ENCODE data around the gene PDGFB. TPM values are rescaled to one million over a fixed set of nuclear protein-coding genes. Genes with fewer than 3 reads are reported as not detected.

Gene PDGFB
- total and polyA plus RNA-seq, 9 of the 15 experiments (the other 6 are each of a cell fraction or from before 2014, with no cell fraction given): 0.07 to 4.0 (median 0.48) TPM; not detected in 1

GRCh38 chr22:39179401-39179827 lies 65.4 kb downstream of the PDGFB start:
- TF ChIP-seq KAT8 (IDR thresholded peaks at IDR 0.05; ENCODE audit: low read depth) (no peak), GATA2 (CRISPR knock-in tag; IDR thresholded peaks at IDR 0.05) (no peak), ZFX (CRISPR knock-in tag; IDR thresholded peaks at IDR 0.05) (peak; percentile 59), POLR2AphosphoS2 (IDR thresholded peaks at IDR 0.05; ENCODE audit: low read length) (no peak), RAD21 (CRISPR knock-in tag; conservative IDR thresholded peaks at IDR 0.05 in 1 of 2, IDR thresholded peaks at IDR 0.05 in 1 of 2) (no peak), SRSF9 (IDR thresholded peaks at IDR 0.05; ENCODE audit: borderline replicate concordance, low read depth, low read length) (no peak), IRF9 (tag; IDR thresholded peaks at IDR 0.05) (no peak), ESRRA (IDR thresholded peaks at IDR 0.05; ENCODE audit: borderline replicate concordance, low read depth) (0 out of 2 replicates have a peak, but pooled peaks have one; percentile 19), ELF2 (CRISPR knock-in tag; IDR thresholded peaks at IDR 0.05) (no peak), ZNF778 (CRISPR knock-in tag; IDR thresholded peaks at IDR 0.05) (no peak), CTCF (IDR thresholded peaks at IDR 0.05 in 2 of 3, conservative IDR thresholded peaks at IDR 0.05 in 1 of 3; ENCODE audit: insufficient read depth in 2 of 3, low read depth in 1 of 3, low read length in 3 of 3) (no peak)
- H3K9me1 ChIP-seq (ENCODE audit: control insufficient read depth, insufficient read depth, low read length): no peaks in the 10 kb centered on the region
- WGBS (ENCODE audit: insufficient coverage, low coverage, missing lambda C conversion rate): 42% methylated on average over 4 of the region's 6 CpGs
- POLR2A ChIA-PET: interaction anchor here (0.6 to 1.7 kb wide), 5 partner anchors 13 to 344 kb away, joined by 3 to 12 read pairs (median 5); partner anchors contain the start of gene RPL3
- peaks cover 12 to 36% of the 10 kb centered on the region in 2 experiments; a peak in 4 of 5 replicates for H3K4me1 ChIP-seq (replicated peaks in 1 of 2; ENCODE audit: control insufficient read depth in 2 of 2, insufficient read depth in 2 of 2, low read length in 2 of 2)
- no peaks in the 10 kb centered on the region for H3K27me3 ChIP-seq (ENCODE audit: control insufficient read depth in 2 of 2, insufficient read depth in 2 of 2, low read length in 2 of 2)
- H3K36me3 ChIP-seq (ENCODE audit: control insufficient read depth, insufficient read depth, low read length): no peaks in the 10 kb centered on the region
- DNase-seq (ENCODE audit: extremely low read depth in 1 of 4, low spot score in 3 of 4): peak; percentile 30 to 40 (median 34)
- H2AFZ ChIP-seq (ENCODE audit: low read depth, low read length): peak overlapping the region; percentile 64
- no TSS peak for BruUV-seq (replicated peaks)
- peak overlapping the region in 1 of 2 experiments; percentile 76; a peak in 2 of 4 replicates for H3K9ac ChIP-seq (ENCODE audit: insufficient read depth in 1 of 2, low read depth in 2 of 2, low read length in 2 of 2)
- FAIRE-seq: peak; percentile 71
- intact Hi-C loops (cut with micrococcal nuclease) (loop anchor here (10.0 kb wide), 1 partner anchor 345 kb away; the partner anchor contains the start of gene ATF4), in situ Hi-C loops (cut with MboI) (loop anchor here (10.0 kb wide), 1 partner anchor 325 kb away; the partner anchor contains the start of gene MIEF1)
- no peaks in the 10 kb centered on the region for H4K20me1 ChIP-seq (replicated peaks; ENCODE audit: control insufficient read depth, insufficient read depth, low read length)
- CTCF ChIA-PET (ENCODE audit: low intra/inter-chr PET ratio): no interaction called here
- no peak overlapping the region for H3K27ac ChIP-seq (ENCODE audit: extremely low read depth, low read depth, low read length)
- no peaks in the 10 kb centered on the region for H3K79me2 ChIP-seq (ENCODE audit: control insufficient read depth, insufficient read depth, low read length)
- no peak overlapping the region for H3K4me3 ChIP-seq
- peak; percentile 68 for ATAC-seq
- H3K4me2 ChIP-seq (ENCODE audit: insufficient read depth, low read length): peak overlapping the region; percentile 49
- no peaks in the 10 kb centered on the region for H3K9me3 ChIP-seq (replicated peaks; ENCODE audit: control insufficient read depth, insufficient read depth, low read depth, low read length)

Measured in K562 (cell line).